GM06990 (cell line): ENCODE measurements around the gene NIT1.

Experiments used
- DNase-seq: peaks from one replicate; pipeline ENCODE4 v3.0.0-alpha.2; 2011; ENCODE audit not compliant: insufficient read length; ENCODE audit errors: extremely low read depth
- H3K27me3 ChIP-seq: replicated peaks from 2 replicates; pipeline ENCODE4 v1.6.0; 2011; ENCODE audit warnings: low read length; ENCODE audit not compliant: control insufficient read depth, insufficient read depth
- H3K36me3 ChIP-seq: 2 replicates; pipeline ENCODE4 v1.5.1; 2011; ENCODE audit warnings: low read length; ENCODE audit not compliant: control insufficient read depth, insufficient read depth
- H3K4me3 ChIP-seq: replicated peaks from 2 replicates; pipeline ENCODE4 v1.5.1; 2011; ENCODE audit warnings: low read depth, mild to moderate bottlenecking, control low read depth, low read length
- TF ChIP-seq, protein P1 (sequence below): IDR thresholded peaks from 2 replicates; pipeline ENCODE4 v1.5.1; 2011; ENCODE audit warnings: low read length, control low read depth, mild to moderate bottlenecking, inconsistent platforms; ENCODE audit not compliant: insufficient read depth, poor library complexity, severe bottlenecking

NIT1 gene

DNA sequence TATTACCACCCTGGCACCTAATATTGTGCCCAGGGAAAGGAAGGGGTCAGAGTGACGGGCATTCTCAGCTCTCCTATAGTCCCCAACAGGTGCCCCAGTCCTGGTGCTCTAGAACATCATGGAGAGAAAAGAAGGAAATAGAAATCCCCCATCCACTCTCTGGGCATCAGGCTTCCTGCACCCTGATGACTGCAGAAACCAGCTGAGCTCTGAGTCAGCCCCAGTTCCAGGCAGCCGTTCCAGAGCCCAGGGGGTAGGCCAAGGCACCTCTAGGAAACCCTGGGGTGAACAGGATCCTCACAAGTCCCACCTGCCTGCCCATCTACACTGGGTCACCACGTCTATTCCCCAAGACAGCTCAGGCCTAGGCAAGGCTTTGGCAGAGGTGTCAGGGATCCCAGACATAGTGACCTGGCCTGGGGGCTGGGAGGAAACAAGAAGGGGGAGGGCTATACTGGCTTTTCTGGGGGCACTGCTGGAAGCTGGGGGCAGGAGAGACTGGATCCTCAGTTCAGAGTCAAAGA, 29.3 kb upstream of the NIT1 start:
- Histone ChIP-seq H3K27me3 (no peaks in the 10 kb centered on the region), H3K4me3 (no peak overlapping the region), H3K36me3 (no peaks in the 10 kb centered on the region)
- no peak for DNase-seq
- TF ChIP-seq, protein P1, sequence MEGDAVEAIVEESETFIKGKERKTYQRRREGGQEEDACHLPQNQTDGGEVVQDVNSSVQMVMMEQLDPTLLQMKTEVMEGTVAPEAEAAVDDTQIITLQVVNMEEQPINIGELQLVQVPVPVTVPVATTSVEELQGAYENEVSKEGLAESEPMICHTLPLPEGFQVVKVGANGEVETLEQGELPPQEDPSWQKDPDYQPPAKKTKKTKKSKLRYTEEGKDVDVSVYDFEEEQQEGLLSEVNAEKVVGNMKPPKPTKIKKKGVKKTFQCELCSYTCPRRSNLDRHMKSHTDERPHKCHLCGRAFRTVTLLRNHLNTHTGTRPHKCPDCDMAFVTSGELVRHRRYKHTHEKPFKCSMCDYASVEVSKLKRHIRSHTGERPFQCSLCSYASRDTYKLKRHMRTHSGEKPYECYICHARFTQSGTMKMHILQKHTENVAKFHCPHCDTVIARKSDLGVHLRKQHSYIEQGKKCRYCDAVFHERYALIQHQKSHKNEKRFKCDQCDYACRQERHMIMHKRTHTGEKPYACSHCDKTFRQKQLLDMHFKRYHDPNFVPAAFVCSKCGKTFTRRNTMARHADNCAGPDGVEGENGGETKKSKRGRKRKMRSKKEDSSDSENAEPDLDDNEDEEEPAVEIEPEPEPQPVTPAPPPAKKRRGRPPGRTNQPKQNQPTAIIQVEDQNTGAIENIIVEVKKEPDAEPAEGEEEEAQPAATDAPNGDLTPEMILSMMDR, result no peak

DNA sequence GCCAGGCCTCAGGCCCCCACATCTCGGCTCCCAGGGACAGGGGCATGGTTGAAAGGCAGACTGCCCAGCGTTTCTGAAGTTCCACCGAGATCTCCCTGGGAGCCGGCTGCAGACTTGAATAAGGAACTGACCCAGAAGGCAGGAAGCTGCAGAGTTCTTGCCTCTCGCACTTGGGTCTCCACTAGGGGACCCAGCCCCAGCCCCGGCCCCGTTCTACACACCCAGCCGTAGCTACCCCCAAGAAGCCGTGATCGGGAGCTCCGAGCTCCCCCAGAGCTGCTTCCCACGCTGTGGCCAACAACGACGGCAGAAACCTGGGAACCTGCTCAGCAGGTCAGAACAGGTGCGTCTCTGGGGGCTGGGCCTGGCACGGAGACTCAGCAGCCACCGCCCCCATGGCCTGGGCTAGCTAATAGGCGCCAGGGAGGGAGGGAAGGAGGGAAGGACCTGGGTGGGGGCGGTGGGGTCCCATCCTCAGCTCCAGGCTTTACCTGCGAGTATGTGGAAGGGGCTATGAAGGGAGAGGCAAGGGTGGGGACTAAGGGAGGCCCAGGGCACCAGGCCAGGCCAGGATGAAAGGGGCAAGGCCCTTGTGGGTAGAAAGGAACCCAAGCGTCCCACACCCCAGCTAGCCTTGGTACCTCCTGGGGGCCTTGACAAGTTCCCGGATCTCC, 28.5 kb upstream of the NIT1 start, which contains the start of gene NECTIN4:
TSS of gene NECTIN4 (minus strand) at position 308 of the 674 bp plus-strand sequence. CDS start at position 46, 262 bp downstream.
- TF ChIP-seq, protein P1, result no peak
- Histone ChIP-seq H3K27me3 (no peaks in the 10 kb centered on the region), H3K36me3 (no peaks in the 10 kb centered on the region), H3K4me3 (no peak within 1 kb of the TSS)
- no peak for DNase-seq

DNA sequence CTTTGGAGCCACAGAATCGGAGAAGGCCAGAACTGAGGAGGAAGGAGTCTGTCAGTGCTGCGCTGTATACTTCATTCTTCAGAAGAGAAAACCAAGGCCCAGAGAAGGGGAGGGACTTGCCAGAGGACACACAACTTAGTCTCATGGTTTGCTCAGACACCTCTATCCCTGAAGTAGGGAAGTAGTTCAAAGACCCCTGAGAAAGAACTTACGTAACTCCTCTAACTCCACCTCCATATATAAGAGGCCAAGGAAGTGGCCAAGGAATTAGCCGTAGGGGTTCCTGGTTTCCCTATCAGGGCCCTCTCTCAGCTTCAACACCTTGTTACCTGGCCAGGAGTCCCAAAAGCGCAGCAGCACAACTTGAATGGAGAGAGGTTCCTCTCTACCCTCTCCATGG, 28.0 kb upstream of the NIT1 start:
- H3K4me3 ChIP-seq, result no peak overlapping the region
- DNase-seq, result no peak
- no peaks in the 10 kb centered on the region for H3K27me3 ChIP-seq
- no peaks in the 10 kb centered on the region for H3K36me3 ChIP-seq
- TF ChIP-seq, protein P1, result no peak

DNA sequence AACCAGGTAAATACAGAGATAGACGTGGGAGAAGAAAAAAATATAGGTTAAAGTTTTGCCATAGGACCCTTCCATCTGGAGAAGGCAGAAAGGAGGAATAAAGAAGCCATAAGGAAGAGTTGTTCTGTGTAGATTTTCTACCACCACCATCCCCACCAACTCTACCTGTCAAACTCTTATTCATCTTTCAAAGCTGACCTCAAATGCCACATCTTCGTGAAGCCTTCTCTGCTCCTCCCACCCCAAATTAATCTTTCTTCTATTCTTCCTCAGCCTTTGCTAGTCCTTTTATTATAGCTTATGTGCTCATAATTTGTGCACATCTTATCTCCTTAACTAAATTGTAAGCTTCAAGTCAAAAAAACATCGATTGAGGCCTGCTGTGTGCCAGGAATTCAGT, 27.3 kb upstream of the NIT1 start:
- H3K36me3 ChIP-seq, result no peaks in the 10 kb centered on the region
- TF ChIP-seq, protein P1, result no peak
- H3K4me3 ChIP-seq, result no peak overlapping the region
- H3K27me3 ChIP-seq, result no peaks in the 10 kb centered on the region
- no peak for DNase-seq

DNA sequence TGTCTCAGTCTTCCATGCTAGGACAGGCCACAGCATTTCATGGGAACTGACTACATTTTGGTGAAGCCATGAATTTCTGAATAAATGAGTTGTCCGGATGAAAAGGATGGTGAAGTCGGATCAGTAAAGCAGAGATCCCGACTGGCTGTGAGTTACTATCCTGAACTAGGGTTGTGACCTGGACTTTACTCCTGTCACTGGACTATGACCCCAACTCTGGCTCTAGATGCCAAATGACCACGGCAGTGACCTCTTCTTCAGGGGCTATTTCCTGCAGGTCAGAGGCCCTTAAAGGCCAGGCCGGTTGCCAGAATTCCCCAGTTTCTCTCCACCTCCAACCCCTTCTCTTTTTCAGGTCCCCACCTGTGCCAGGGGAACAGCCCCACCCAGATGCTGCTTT, 26.8 kb upstream of the NIT1 start:
- no peaks in the 10 kb centered on the region for H3K36me3 ChIP-seq
- TF ChIP-seq, protein P1, result no peak
- no peak for DNase-seq
- H3K27me3 ChIP-seq, result no peaks in the 10 kb centered on the region
- no peak overlapping the region for H3K4me3 ChIP-seq
